ENCODE results near the gene ZNF101.

GRCh38 chr19:19626516-19627472 is 41.8 kb upstream of the ZNF101 start:
- TF ChIP-seq EZH2 (IDR thresholded peaks at IDR 0.05), result no peak
- TF ChIP-seq POLR2AphosphoS5 (IDR thresholded peaks at IDR 0.05; ENCODE audit: borderline replicate concordance, low read depth, low read length), result no peak

Data from SK-N-MC (cell line).